Measurements from ENCODE around the gene NME4. TPM values are rescaled to one million over a fixed set of nuclear protein-coding genes. Genes with fewer than 3 reads are reported as not detected.

Gene NME4
- total RNA-seq, 2 donors from 2014 or later: 274 to 350 TPM

- Mint-ChIP-seq H3K4me3 (no peak overlapping the region), H3K9me3 (no peaks in the 10 kb centered on the region), H3K4me1 (peaks cover 16% of the 10 kb centered on the region), H3K36me3 (ENCODE audit: low read depth) (peaks cover 38% of the 10 kb centered on the region), H3K27ac (no peak overlapping the region), H3K27me3 (ENCODE audit: insufficient read depth) (no peaks in the 10 kb centered on the region)
- 99 to 100% methylated on average over 1 to 7 of the region's 7 CpGs for WGBS, 2 experiments (ENCODE audit: insufficient coverage in 1 of 2, insufficient read length in 1 of 2)
- Histone ChIP-seq H3K9ac (ENCODE audit: extremely low read depth, low read length, poor library complexity, severe bottlenecking) (no peak overlapping the region), H3K27me3 (ENCODE audit: control insufficient read depth, insufficient read depth, low read length, poor library complexity, severe bottlenecking) (no peaks in the 10 kb centered on the region), H3K4me1 (ENCODE audit: control insufficient read depth, insufficient read depth, low read length) (peaks cover 4% of the 10 kb centered on the region), H3K9me3 (ENCODE audit: control insufficient read depth, low read length) (no peaks in the 10 kb centered on the region), H3K36me3 (ENCODE audit: control insufficient read depth, insufficient read depth, low read length) (peaks cover 24% of the 10 kb centered on the region), H3K27ac (ENCODE audit: low read depth, low read length) (no peak overlapping the region), H3K4me3 (ENCODE audit: low read length) (no peak overlapping the region)
- TF ChIP-seq CTCF (conservative IDR thresholded peaks at IDR 0.05): no peak
- DNase-seq: no peak
Observed at GRCh38 chr16:430904-431303, 33.9 kb downstream of the NME4 start.

GRCh38 chr16:440627-441026 is 43.6 kb downstream of the NME4 start:
- Mint-ChIP-seq H3K27me3 (ENCODE audit: insufficient read depth) (no peaks in the 10 kb centered on the region), H3K27ac (no peak overlapping the region), H3K36me3 (ENCODE audit: low read depth) (peaks cover 30% of the 10 kb centered on the region), H3K4me3 (no peak overlapping the region), H3K9me3 (no peaks in the 10 kb centered on the region), H3K4me1 (peaks cover 8% of the 10 kb centered on the region)
- Histone ChIP-seq H3K27ac (ENCODE audit: low read depth, low read length) (no peak overlapping the region), H3K27me3 (ENCODE audit: control insufficient read depth, insufficient read depth, low read length, poor library complexity, severe bottlenecking) (no peaks in the 10 kb centered on the region), H3K4me1 (ENCODE audit: control insufficient read depth, insufficient read depth, low read length) (no peaks in the 10 kb centered on the region), H3K36me3 (ENCODE audit: control insufficient read depth, insufficient read depth, low read length) (peaks cover 12% of the 10 kb centered on the region), H3K9ac (ENCODE audit: extremely low read depth, low read length, poor library complexity, severe bottlenecking) (no peak overlapping the region), H3K9me3 (ENCODE audit: control insufficient read depth, low read length) (no peaks in the 10 kb centered on the region), H3K4me3 (ENCODE audit: low read length) (no peak overlapping the region)
- no peak for TF ChIP-seq CTCF (conservative IDR thresholded peaks at IDR 0.05)
- DNase-seq: no peak
- 94 to 100% methylated on average over 3 to 6 of the region's 6 CpGs for WGBS, 2 experiments (ENCODE audit: insufficient coverage in 1 of 2, insufficient read length in 1 of 2)

GRCh38 chr16:441447-441846 is 44.4 kb downstream of the NME4 start:
- no peak for DNase-seq
- Mint-ChIP-seq H3K4me1 (peaks cover 8% of the 10 kb centered on the region), H3K9me3 (no peaks in the 10 kb centered on the region), H3K36me3 (ENCODE audit: low read depth) (peaks cover 30% of the 10 kb centered on the region), H3K27me3 (ENCODE audit: insufficient read depth) (no peaks in the 10 kb centered on the region), H3K27ac (peak overlapping the region; percentile 10), H3K4me3 (no peak overlapping the region)
- Histone ChIP-seq H3K4me1 (ENCODE audit: control insufficient read depth, insufficient read depth, low read length) (no peaks in the 10 kb centered on the region), H3K36me3 (ENCODE audit: control insufficient read depth, insufficient read depth, low read length) (peaks cover 11% of the 10 kb centered on the region), H3K27ac (ENCODE audit: low read depth, low read length) (no peak overlapping the region), H3K9ac (ENCODE audit: extremely low read depth, low read length, poor library complexity, severe bottlenecking) (no peak overlapping the region), H3K27me3 (ENCODE audit: control insufficient read depth, insufficient read depth, low read length, poor library complexity, severe bottlenecking) (no peaks in the 10 kb centered on the region), H3K4me3 (ENCODE audit: low read length) (no peak overlapping the region), H3K9me3 (ENCODE audit: control insufficient read depth, low read length) (no peaks in the 10 kb centered on the region)
- WGBS, 2 experiments (ENCODE audit: insufficient coverage in 1 of 2, insufficient read length in 1 of 2): 90 to 100% methylated on average over 5 to 6 of the region's 6 CpGs
- no peak for TF ChIP-seq CTCF (conservative IDR thresholded peaks at IDR 0.05)
